GM04504 (cell line): ENCODE results near the gene DSG1.
"Not testable (repeated sequence)": the region's sequence is repeated elsewhere in the genome, so short reads cannot be mapped to it uniquely, and the experiment has no call there.

Source experiments
- DNase-seq: peaks from one replicate; pipeline ENCODE4 v3.0.0-alpha.2; 2012; ENCODE audit warnings: low read depth

DSG1 gene

GRCh38 chr18:31317860-31318259 lies at the start of gene DSG1:
Gene DSG1, plus strand, starts transcription at chr18:31318160. Its CDS starts 141 bp downstream, at chr18:31318301.
- DNase-seq: no peak

GRCh38 chr18:31268985-31269406 lies 49.0 kb upstream of the DSG1 start:
- no peak for DNase-seq

GRCh38 chr18:31269566-31269965 lies 48.4 kb upstream of the DSG1 start:
- no peak for DNase-seq

- DNase-seq: no peak
These were observed 47.4 kb upstream of the DSG1 start for GRCh38 chr18:31270578-31270977.

GRCh38 chr18:31273812-31274527 lies 44.0 kb upstream of the DSG1 start:
- DNase-seq: no peak

GRCh38 chr18:31274931-31275330 lies 43.0 kb upstream of the DSG1 start:
- DNase-seq: no peak

GRCh38 chr18:31275722-31276463 lies 42.1 kb upstream of the DSG1 start:
- no peak for DNase-seq

- no peak for DNase-seq
These were observed 39.3 kb upstream of the DSG1 start for GRCh38 chr18:31278609-31279071.

- DNase-seq: no peak
These were observed 37.5 kb upstream of the DSG1 start for GRCh38 chr18:31280502-31280901.

GRCh38 chr18:31281437-31281836 lies 36.5 kb upstream of the DSG1 start:
- DNase-seq: no peak

- DNase-seq: not testable (repeated sequence)
These were observed 28.5 kb upstream of the DSG1 start for GRCh38 chr18:31289446-31289845.

GRCh38 chr18:31291688-31292087 lies 26.3 kb upstream of the DSG1 start:
- no peak for DNase-seq

- no peak for DNase-seq
These were observed 23.7 kb upstream of the DSG1 start for GRCh38 chr18:31294199-31294747.

- no peak for DNase-seq
These were observed 20.7 kb upstream of the DSG1 start for GRCh38 chr18:31297248-31297647.

- DNase-seq: no peak
These were observed 16.7 kb upstream of the DSG1 start for GRCh38 chr18:31301201-31301655.

GRCh38 chr18:31302991-31303390 lies 15.0 kb upstream of the DSG1 start:
- no peak for DNase-seq

GRCh38 chr18:31303771-31304170 lies 14.2 kb upstream of the DSG1 start:
- no peak for DNase-seq

- no peak for DNase-seq
These were observed 8.8 kb upstream of the DSG1 start for GRCh38 chr18:31309115-31309514.

GRCh38 chr18:31316974-31317373 lies 986 bp upstream of the DSG1 start:
- DNase-seq: no peak

GRCh38 chr18:31321719-31322118 lies 3.8 kb downstream of the DSG1 start:
- DNase-seq: no peak

- no peak for DNase-seq
These were observed 7.1 kb downstream of the DSG1 start for GRCh38 chr18:31325051-31325450.

- DNase-seq: no peak
These were observed 12.0 kb downstream of the DSG1 start for GRCh38 chr18:31329787-31330438.

- no peak for DNase-seq
These were observed 25.5 kb downstream of the DSG1 start for GRCh38 chr18:31343454-31343853.
